HepG2 (cell line): ENCODE results near the gene SH2D7. TPM values are rescaled to one million over a fixed set of nuclear protein-coding genes. Genes with fewer than 3 reads are reported as not detected.

Experiments
- ATF7 ChIP-seq, 2 experiments: fragments of 450-650 bp in 1 of 2; sonication (generic) in 1 of 2; formaldehyde crosslinking in 1 of 2; IDR thresholded peaks; 2 replicates each; pipeline versions ENCODE4 v1.4.0 to v1.6.1; 2016 to 2020; ENCODE audit warnings: antibody characterized with exemption in 1 of 2, mild to moderate bottlenecking in 1 of 2, missing genetic modification reagents in 1 of 2
- BORCS8-MEF2B ChIP-seq: sonication (generic); formaldehyde crosslinking; IDR thresholded peaks from 2 replicates; pipeline ENCODE4 v1.8.0; 2022; ENCODE audit warnings: mild to moderate bottlenecking, missing genetic modification reagents
- CBX1 ChIP-seq: IDR thresholded peaks from one replicate; pipeline ENCODE4 v1.6.1; 2016; ENCODE audit warnings: antibody characterized with exemption, low read depth
- MIER3 ChIP-seq: IDR thresholded peaks from 2 replicates; pipeline ENCODE4 v1.6.1; 2016; ENCODE audit warnings: missing compliant biosample characterization, borderline replicate concordance
- PAWR ChIP-seq: sonication (generic); formaldehyde crosslinking; IDR thresholded peaks from 2 replicates; pipeline ENCODE4 v1.4.0; 2020; ENCODE audit warnings: missing genetic modification reagents, mild to moderate bottlenecking, borderline replicate concordance
- POLR2AphosphoS5 ChIP-seq: IDR thresholded peaks from 2 replicates; pipeline ENCODE4 v1.6.1; 2012; ENCODE audit warnings: low read depth, low read length
- SMAD3 ChIP-seq: sonication (generic); formaldehyde crosslinking; IDR thresholded peaks from 2 replicates; pipeline ENCODE4 v1.4.0; 2020; ENCODE audit warnings: missing genetic modification reagents
- TARDBP ChIP-seq: sonication (generic); formaldehyde crosslinking; IDR thresholded peaks from 2 replicates; pipeline ENCODE4 v1.8.0; 2022; ENCODE audit warnings: mild to moderate bottlenecking, missing genetic modification reagents
- TEAD2 ChIP-seq: sonication (generic); formaldehyde crosslinking; IDR thresholded peaks from 2 replicates; pipeline ENCODE4 v1.9.0; 2021; ENCODE audit warnings: missing genetic modification reagents
- TFDP1 ChIP-seq: IDR thresholded peaks from 2 replicates; pipeline ENCODE4 v1.6.1; 2016; ENCODE audit warnings: missing compliant biosample characterization, missing genetic modification reagents, borderline replicate concordance
- XRCC5 ChIP-seq: fragments of 200-400 bp; formaldehyde crosslinking; optimal IDR thresholded peaks from 2 replicates; pipeline ENCODE3; 2017; ENCODE audit warnings: mild to moderate bottlenecking, low read length
- ZBTB34 ChIP-seq: sonication (generic); formaldehyde crosslinking; IDR thresholded peaks from 2 replicates; pipeline ENCODE4 v1.8.0; 2022; ENCODE audit warnings: mild to moderate bottlenecking, missing genetic modification reagents
- ZNF468 ChIP-seq: sonication (generic); formaldehyde crosslinking; IDR thresholded peaks from 2 replicates; pipeline ENCODE4 v1.8.0; 2022; ENCODE audit warnings: mild to moderate bottlenecking, moderate library complexity, missing genetic modification reagents
- ZNF496 ChIP-seq: sonication (generic); formaldehyde crosslinking; IDR thresholded peaks from 2 replicates; pipeline ENCODE4 v1.8.1; 2023; ENCODE audit warnings: mild to moderate bottlenecking, moderate library complexity, missing genetic modification reagents; ENCODE audit not compliant: insufficient replicate concordance
- ZNF589 ChIP-seq: sonication (generic); formaldehyde crosslinking; conservative IDR thresholded peaks from 2 replicates; pipeline ENCODE4 v1.8.0; 2022; ENCODE audit warnings: mild to moderate bottlenecking, moderate library complexity, missing genetic modification reagents
- ZNF605 ChIP-seq: sonication (generic); formaldehyde crosslinking; IDR thresholded peaks from 2 replicates; pipeline ENCODE4 v1.8.0; 2022; ENCODE audit warnings: mild to moderate bottlenecking, missing genetic modification reagents
- ZNF709 ChIP-seq: sonication (generic); formaldehyde crosslinking; IDR thresholded peaks from 2 replicates; pipeline ENCODE4 v1.5.0; 2020; ENCODE audit warnings: mild to moderate bottlenecking, missing genetic modification reagents
- ZNF839 ChIP-seq: sonication (generic); formaldehyde crosslinking; IDR thresholded peaks from 2 replicates; pipeline ENCODE4 v1.4.0; 2020; ENCODE audit warnings: missing genetic modification reagents, mild to moderate bottlenecking, borderline replicate concordance
- ZNF891 ChIP-seq: sonication (generic); formaldehyde crosslinking; IDR thresholded peaks from 2 replicates; pipeline ENCODE4 v1.5.0; 2020; ENCODE audit warnings: mild to moderate bottlenecking, missing genetic modification reagents
- polyA plus RNA-seq, 8 experiments: library from polyadenylated mRNA; depleted of rRNA in 3 of 8; stranded (reverse) in 7 of 8; unstranded in 1 of 8; fragments of >200 nt; fragmentation: Illumina TruSeq in 4 of 8; extraction: Trizol in 4 of 8; gene quantifications; 2 replicates each; pipeline versions ENCODE4 v1.2.1 to v1.2.3, GENCODE V29; 2011 to 2016; ENCODE audit warnings: low read depth in 4 of 8, missing spikeins in 1 of 8, mixed read lengths in 1 of 8; ENCODE audit not compliant: insufficient read depth in 1 of 8
- total RNA-seq, 5 experiments: library from RNA; depleted of rRNA; stranded (reverse); fragments of >200 nt; fragmentation: Illumina TruSeq; extraction: Trizol; gene quantifications; 2 replicates each; pipeline ENCODE4 v1.2.3, GENCODE V29; 2016; ENCODE audit warnings: low read depth in 1 of 5
- TF ChIP-seq, protein P1 (sequence below): sonication (generic); formaldehyde crosslinking; IDR thresholded peaks from 2 replicates; pipeline ENCODE4 v1.5.1; 2020; ENCODE audit warnings: mild to moderate bottlenecking, missing genetic modification reagents, borderline replicate concordance

Gene SH2D7
- total and polyA plus RNA-seq, 2 of the 13 experiments (the other 11 are each of a cell fraction or from before 2014, with no cell fraction given): not detected

- TF ChIP-seq ZNF839 (CRISPR knock-in tag) (no peak), ZNF589 (no peak), TARDBP (peak; percentile 53; the same call in 1 of the 2 replicates), ZNF496 (CRISPR knock-in tag) (no peak), PAWR (CRISPR knock-in tag) (no peak), ZBTB34 (CRISPR knock-in tag) (no peak), TEAD2 (no peak), MIER3 (peak; percentile 25; the same call in 1 of the 2 replicates), ZNF605 (0 out of 2 replicates have a peak, but pooled peaks have one; percentile 43), TFDP1 (CRISPR knock-in tag) (peak; percentile 58; the same call in 1 of the 2 replicates), XRCC5 (peak; percentile 33), ZNF468 (CRISPR knock-in tag) (0 out of 2 replicates have a peak, but pooled peaks have one; percentile 65), ATF7 (IDR thresholded peaks at IDR 0.05) (no peak), ATF7 (CRISPR knock-in tag; IDR thresholded peaks at IDR 0.05) (no peak), ZNF891 (0 out of 2 replicates have a peak, but pooled peaks have one; percentile 39), ZNF709 (0 out of 2 replicates have a peak, but pooled peaks have one; percentile 52), POLR2AphosphoS5 (peak; percentile 53; the same call in 1 of the 2 replicates), CBX1 (peak; percentile 48), BORCS8-MEF2B (peak; percentile 70), SMAD3 (CRISPR knock-in tag) (no peak)
- TF ChIP-seq, protein P1, sequence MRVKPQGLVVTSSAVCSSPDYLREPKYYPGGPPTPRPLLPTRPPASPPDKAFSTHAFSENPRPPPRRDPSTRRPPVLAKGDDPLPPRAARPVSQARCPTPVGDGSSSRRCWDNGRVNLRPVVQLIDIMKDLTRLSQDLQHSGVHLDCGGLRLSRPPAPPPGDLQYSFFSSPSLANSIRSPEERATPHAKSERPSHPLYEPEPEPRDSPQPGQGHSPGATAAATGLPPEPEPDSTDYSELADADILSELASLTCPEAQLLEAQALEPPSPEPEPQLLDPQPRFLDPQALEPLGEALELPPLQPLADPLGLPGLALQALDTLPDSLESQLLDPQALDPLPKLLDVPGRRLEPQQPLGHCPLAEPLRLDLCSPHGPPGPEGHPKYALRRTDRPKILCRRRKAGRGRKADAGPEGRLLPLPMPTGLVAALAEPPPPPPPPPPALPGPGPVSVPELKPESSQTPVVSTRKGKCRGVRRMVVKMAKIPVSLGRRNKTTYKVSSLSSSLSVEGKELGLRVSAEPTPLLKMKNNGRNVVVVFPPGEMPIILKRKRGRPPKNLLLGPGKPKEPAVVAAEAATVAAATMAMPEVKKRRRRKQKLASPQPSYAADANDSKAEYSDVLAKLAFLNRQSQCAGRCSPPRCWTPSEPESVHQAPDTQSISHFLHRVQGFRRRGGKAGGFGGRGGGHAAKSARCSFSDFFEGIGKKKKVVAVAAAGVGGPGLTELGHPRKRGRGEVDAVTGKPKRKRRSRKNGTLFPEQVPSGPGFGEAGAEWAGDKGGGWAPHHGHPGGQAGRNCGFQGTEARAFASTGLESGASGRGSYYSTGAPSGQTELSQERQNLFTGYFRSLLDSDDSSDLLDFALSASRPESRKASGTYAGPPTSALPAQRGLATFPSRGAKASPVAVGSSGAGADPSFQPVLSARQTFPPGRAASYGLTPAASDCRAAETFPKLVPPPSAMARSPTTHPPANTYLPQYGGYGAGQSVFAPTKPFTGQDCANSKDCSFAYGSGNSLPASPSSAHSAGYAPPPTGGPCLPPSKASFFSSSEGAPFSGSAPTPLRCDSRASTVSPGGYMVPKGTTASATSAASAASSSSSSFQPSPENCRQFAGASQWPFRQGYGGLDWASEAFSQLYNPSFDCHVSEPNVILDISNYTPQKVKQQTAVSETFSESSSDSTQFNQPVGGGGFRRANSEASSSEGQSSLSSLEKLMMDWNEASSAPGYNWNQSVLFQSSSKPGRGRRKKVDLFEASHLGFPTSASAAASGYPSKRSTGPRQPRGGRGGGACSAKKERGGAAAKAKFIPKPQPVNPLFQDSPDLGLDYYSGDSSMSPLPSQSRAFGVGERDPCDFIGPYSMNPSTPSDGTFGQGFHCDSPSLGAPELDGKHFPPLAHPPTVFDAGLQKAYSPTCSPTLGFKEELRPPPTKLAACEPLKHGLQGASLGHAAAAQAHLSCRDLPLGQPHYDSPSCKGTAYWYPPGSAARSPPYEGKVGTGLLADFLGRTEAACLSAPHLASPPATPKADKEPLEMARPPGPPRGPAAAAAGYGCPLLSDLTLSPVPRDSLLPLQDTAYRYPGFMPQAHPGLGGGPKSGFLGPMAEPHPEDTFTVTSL (CRISPR knock-in tag): no peak
Observed at GRCh38 chr15:78131295-78132061, 39.1 kb downstream of the SH2D7 start, which contains the start of gene CIB2 (continued).
